ENCODE results near the gene SLC36A3. TPM values are rescaled to one million over a fixed set of nuclear protein-coding genes. Genes with fewer than 3 reads are reported as not detected.
A peak's percentile ranks its signal among the peaks of the same experiment; 100 is the strongest.

The SLC36A3 gene
- total RNA-seq, 1 donor from 2014 or later: not detected

DNA sequence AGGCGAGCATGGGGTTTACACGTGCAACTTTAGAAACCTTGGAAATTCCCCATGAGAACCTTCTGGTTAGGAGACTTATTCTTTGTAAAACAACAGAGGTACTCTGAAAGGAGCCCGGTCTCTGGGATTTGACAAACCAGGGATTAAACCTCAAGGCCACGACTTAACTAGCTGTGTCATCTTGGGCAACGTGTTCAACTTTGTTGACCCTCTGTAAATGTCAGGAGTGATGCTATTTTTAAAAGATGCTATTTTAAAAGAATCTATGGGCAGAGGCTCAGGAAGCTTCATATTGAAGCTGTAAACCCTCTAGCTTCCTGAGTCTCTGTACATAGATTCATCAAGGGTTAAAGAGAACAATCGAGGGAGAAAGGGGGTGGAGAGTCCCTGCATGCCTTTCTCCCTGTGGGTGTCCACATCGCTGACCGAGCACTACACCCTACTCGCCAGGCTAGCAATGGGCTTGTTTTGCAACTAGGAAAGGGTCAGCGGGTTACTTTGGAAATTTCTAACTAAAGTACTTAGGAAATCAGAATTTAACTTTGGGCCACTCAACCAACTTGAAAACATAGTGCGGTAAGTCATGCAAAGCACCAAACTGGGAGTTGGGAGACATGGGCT lies 41.7 kb upstream of the SLC36A3 start:
- peaks cover 55% of the 10 kb centered on the region for H3K27me3 Mint-ChIP-seq (ENCODE audit: unreplicated experiment)
- peak; percentile 57 for DNase-seq (ENCODE audit: extremely low spot score, unreplicated experiment)
- H3K27ac Mint-ChIP-seq (ENCODE audit: unreplicated experiment): no peak overlapping the region
- no peak overlapping the region for H3K4me3 Mint-ChIP-seq (ENCODE audit: unreplicated experiment)
- TF ChIP-seq, protein P1, sequence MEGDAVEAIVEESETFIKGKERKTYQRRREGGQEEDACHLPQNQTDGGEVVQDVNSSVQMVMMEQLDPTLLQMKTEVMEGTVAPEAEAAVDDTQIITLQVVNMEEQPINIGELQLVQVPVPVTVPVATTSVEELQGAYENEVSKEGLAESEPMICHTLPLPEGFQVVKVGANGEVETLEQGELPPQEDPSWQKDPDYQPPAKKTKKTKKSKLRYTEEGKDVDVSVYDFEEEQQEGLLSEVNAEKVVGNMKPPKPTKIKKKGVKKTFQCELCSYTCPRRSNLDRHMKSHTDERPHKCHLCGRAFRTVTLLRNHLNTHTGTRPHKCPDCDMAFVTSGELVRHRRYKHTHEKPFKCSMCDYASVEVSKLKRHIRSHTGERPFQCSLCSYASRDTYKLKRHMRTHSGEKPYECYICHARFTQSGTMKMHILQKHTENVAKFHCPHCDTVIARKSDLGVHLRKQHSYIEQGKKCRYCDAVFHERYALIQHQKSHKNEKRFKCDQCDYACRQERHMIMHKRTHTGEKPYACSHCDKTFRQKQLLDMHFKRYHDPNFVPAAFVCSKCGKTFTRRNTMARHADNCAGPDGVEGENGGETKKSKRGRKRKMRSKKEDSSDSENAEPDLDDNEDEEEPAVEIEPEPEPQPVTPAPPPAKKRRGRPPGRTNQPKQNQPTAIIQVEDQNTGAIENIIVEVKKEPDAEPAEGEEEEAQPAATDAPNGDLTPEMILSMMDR (IDR thresholded peaks at IDR 0.05): no peak
- no peaks in the 10 kb centered on the region for H3K9me3 Mint-ChIP-seq (ENCODE audit: unreplicated experiment)
- H3K4me1 Mint-ChIP-seq (ENCODE audit: unreplicated experiment): no peaks in the 10 kb centered on the region
- no peaks in the 10 kb centered on the region for H3K36me3 Mint-ChIP-seq (ENCODE audit: unreplicated experiment)

DNA sequence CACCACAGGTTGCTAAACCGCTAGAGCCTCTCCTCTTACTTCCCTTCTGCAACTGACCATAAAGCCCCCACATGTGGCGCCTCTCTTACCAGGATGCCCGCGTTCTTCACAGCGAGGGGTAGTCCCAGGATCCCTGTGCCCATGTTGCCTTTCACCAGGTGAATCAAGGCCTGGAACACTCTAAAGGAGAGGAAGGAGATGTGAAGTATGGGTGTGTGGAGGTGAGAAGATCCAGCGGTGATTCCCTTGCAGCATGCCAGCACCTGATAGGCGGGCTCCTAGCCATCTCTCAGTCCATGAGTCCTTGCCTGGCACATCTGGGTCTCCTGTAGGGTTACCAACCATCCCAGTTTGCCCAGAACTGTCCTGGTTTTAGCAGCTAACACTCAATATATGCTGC lies 40.5 kb upstream of the SLC36A3 start:
- Mint-ChIP-seq H3K27me3 (ENCODE audit: unreplicated experiment) (peaks cover 55% of the 10 kb centered on the region), H3K4me3 (ENCODE audit: unreplicated experiment) (no peak overlapping the region), H3K4me1 (ENCODE audit: unreplicated experiment) (no peaks in the 10 kb centered on the region), H3K9me3 (ENCODE audit: unreplicated experiment) (no peaks in the 10 kb centered on the region), H3K27ac (ENCODE audit: unreplicated experiment) (no peak overlapping the region), H3K36me3 (ENCODE audit: unreplicated experiment) (no peaks in the 10 kb centered on the region)
- TF ChIP-seq, protein P1 (IDR thresholded peaks at IDR 0.05): no peak
- DNase-seq (ENCODE audit: extremely low spot score, unreplicated experiment): peak; percentile 75

DNA sequence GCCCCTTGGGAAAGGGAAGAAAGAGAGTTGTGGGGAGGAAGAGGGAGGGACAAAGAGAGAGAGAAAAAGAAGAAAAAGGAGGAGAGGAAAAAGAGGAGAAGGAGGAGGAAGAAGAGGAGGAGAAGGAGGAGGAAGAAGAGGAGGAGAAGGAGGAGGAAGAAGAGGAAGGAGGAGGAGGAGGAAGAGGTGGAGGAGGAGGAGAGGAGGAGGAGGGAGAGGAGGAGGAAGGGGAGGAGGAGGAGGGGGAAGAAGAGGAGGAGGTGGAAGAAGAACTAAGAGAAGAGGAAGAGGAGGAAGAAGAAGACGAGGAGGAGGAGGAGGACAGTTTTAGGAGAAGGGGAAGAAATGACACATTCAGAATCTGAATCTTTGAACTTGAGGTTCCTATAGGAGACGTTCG lies 36.4 kb upstream of the SLC36A3 start:
- Mint-ChIP-seq H3K27ac (ENCODE audit: unreplicated experiment) (no peak overlapping the region), H3K27me3 (ENCODE audit: unreplicated experiment) (peaks cover 34% of the 10 kb centered on the region), H3K4me1 (ENCODE audit: unreplicated experiment) (no peaks in the 10 kb centered on the region), H3K9me3 (ENCODE audit: unreplicated experiment) (no peaks in the 10 kb centered on the region), H3K36me3 (ENCODE audit: unreplicated experiment) (no peaks in the 10 kb centered on the region), H3K4me3 (ENCODE audit: unreplicated experiment) (no peak overlapping the region)
- TF ChIP-seq, protein P1 (IDR thresholded peaks at IDR 0.05): no peak
- no peak for DNase-seq (ENCODE audit: extremely low spot score, unreplicated experiment)

DNA sequence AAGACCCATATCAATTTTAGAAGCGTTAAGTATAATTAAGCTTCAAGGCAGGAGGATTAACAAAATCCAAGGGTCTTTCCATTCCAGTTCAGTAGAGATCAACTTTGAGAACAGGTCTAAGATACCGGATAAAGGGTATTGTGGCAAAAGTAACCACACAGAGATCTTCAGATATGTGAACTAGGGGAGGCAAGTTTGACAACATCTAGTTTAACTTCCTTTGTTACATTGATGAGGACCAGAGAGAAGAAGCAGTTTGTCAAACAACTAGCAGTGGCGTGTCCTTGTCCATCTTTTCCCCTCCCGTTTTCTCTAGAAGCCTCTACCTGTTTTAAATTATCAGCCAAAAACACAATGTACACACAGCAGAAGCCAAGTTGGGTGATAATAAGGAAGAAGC lies 35.2 kb upstream of the SLC36A3 start:
- TF ChIP-seq, protein P1 (IDR thresholded peaks at IDR 0.05): no peak
- DNase-seq (ENCODE audit: extremely low spot score, unreplicated experiment): peak; percentile 5
- no peaks in the 10 kb centered on the region for H3K4me1 Mint-ChIP-seq (ENCODE audit: unreplicated experiment)
- H3K27me3 Mint-ChIP-seq (ENCODE audit: unreplicated experiment): peaks cover 27% of the 10 kb centered on the region
- H3K36me3 Mint-ChIP-seq (ENCODE audit: unreplicated experiment): no peaks in the 10 kb centered on the region
- H3K4me3 Mint-ChIP-seq (ENCODE audit: unreplicated experiment): no peak overlapping the region
- H3K9me3 Mint-ChIP-seq (ENCODE audit: unreplicated experiment): no peaks in the 10 kb centered on the region
- H3K27ac Mint-ChIP-seq (ENCODE audit: unreplicated experiment): no peak overlapping the region

DNA sequence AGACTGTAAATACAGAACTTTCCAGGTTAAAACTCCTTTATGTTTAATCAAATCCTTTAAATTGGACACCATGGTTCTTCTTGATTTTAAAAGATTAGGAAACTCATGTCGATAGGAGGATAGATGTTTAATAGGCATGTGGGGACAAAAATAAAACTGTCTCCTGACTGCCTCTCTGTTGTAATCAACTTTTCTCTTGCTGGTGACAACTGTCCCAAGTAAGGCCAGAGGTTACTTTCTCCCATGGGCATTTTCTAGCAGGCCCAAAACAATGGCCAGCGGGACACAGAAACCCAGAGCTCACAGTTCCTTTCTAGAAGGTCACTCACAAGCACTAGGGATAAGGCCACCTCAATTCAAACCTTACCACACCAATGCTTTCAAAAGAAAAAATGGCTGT lies 29.3 kb upstream of the SLC36A3 start:
- H3K4me1 Mint-ChIP-seq (ENCODE audit: unreplicated experiment): no peaks in the 10 kb centered on the region
- no peaks in the 10 kb centered on the region for H3K36me3 Mint-ChIP-seq (ENCODE audit: unreplicated experiment)
- no peaks in the 10 kb centered on the region for H3K9me3 Mint-ChIP-seq (ENCODE audit: unreplicated experiment)
- peaks cover 28% of the 10 kb centered on the region for H3K27me3 Mint-ChIP-seq (ENCODE audit: unreplicated experiment)
- H3K27ac Mint-ChIP-seq (ENCODE audit: unreplicated experiment): no peak overlapping the region
- peak; percentile 10 for DNase-seq (ENCODE audit: extremely low spot score, unreplicated experiment)
- TF ChIP-seq, protein P1 (IDR thresholded peaks at IDR 0.05): no peak
- H3K4me3 Mint-ChIP-seq (ENCODE audit: unreplicated experiment): no peak overlapping the region

Data from osteocyte (in vitro differentiated cells).